Parathyroid adenoma (tissue), 2 donors: ENCODE data around the gene DEGS1.

Experiments used
- H2AFZ ChIP-seq: fragments of 300-600 bp; sonication (generic); one replicate; pipeline ENCODE4 v1.7.0; 2017; ENCODE audit warnings: antibody characterized with exemption, mild to moderate bottlenecking
- H3K27ac ChIP-seq: fragments of 300-600 bp; sonication (generic); one replicate; pipeline ENCODE4 v1.7.0; 2017
- H3K27me3 ChIP-seq: fragments of 300-600 bp; sonication (generic); one replicate; pipeline ENCODE4 v1.7.0; 2017; ENCODE audit warnings: low read length; ENCODE audit not compliant: control insufficient read depth, insufficient read depth
- H3K36me3 ChIP-seq: fragments of 300-600 bp; sonication (generic); one replicate; pipeline ENCODE4 v1.7.0; 2017; ENCODE audit warnings: low read length; ENCODE audit not compliant: control insufficient read depth, insufficient read depth
- H3K4me1 ChIP-seq: fragments of 300-600 bp; sonication (generic); one replicate; pipeline ENCODE4 v1.7.0; 2017; ENCODE audit warnings: control low read depth
- H3K4me2 ChIP-seq: fragments of 300-600 bp; sonication (generic); one replicate; pipeline ENCODE4 v1.7.0; 2017; ENCODE audit warnings: low read length
- H3K4me3 ChIP-seq: fragments of 300-600 bp; sonication (generic); one replicate; pipeline ENCODE4 v1.7.0; 2017; ENCODE audit warnings: low read depth, low read length
- H3K79me2 ChIP-seq: fragments of 300-600 bp; sonication (generic); one replicate; pipeline ENCODE4 v1.7.0; 2017; ENCODE audit warnings: control low read depth
- H3K9ac ChIP-seq: fragments of 300-600 bp; sonication (generic); one replicate; pipeline ENCODE4 v1.7.0; 2017; ENCODE audit warnings: mild to moderate bottlenecking
- H3K9me3 ChIP-seq: fragments of 300-600 bp; sonication (generic); one replicate; pipeline ENCODE4 v1.7.0; 2017; ENCODE audit warnings: low read length; ENCODE audit not compliant: control insufficient read depth
- TF ChIP-seq, protein P1 (sequence below): fragments of 300-600 bp; sonication (generic); IDR thresholded peaks from one replicate; pipeline ENCODE4 v1.7.0; 2017; ENCODE audit warnings: antibody characterized with exemption, mild to moderate bottlenecking
- donor health status: primary hyperparathyroidism.

DEGS1 gene

DNA sequence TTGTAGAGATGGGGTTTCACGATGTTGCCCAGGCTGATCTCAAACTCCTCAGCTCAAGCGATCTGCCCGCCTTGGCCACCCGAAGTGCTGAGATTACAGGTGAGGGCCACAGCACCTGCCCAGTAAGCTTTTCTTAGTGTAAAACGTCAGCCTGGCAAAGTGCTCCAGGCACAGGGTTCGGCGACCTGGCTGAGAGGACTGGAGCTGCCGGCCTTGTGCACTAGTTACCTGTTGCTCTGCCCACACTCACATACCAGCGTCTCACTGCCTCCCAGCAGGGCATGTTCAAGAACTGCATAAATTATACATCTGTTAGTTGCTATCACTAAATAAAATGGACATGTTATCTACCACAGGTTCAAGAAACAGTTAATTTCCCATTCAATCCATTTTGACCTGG lies 55.2 kb downstream of the DEGS1 start:
- Histone ChIP-seq H3K4me3 (no peak overlapping the region), H3K9me3 (no peaks in the 10 kb centered on the region), H3K36me3 (no peaks in the 10 kb centered on the region), H3K4me2 (no peak overlapping the region), H3K27me3 (no peaks in the 10 kb centered on the region), H3K9ac (no peak overlapping the region), H3K79me2 (no peaks in the 10 kb centered on the region), H3K27ac (no peak overlapping the region), H3K4me1 (no peaks in the 10 kb centered on the region), H2AFZ (no peak overlapping the region)
- TF ChIP-seq, protein P1, sequence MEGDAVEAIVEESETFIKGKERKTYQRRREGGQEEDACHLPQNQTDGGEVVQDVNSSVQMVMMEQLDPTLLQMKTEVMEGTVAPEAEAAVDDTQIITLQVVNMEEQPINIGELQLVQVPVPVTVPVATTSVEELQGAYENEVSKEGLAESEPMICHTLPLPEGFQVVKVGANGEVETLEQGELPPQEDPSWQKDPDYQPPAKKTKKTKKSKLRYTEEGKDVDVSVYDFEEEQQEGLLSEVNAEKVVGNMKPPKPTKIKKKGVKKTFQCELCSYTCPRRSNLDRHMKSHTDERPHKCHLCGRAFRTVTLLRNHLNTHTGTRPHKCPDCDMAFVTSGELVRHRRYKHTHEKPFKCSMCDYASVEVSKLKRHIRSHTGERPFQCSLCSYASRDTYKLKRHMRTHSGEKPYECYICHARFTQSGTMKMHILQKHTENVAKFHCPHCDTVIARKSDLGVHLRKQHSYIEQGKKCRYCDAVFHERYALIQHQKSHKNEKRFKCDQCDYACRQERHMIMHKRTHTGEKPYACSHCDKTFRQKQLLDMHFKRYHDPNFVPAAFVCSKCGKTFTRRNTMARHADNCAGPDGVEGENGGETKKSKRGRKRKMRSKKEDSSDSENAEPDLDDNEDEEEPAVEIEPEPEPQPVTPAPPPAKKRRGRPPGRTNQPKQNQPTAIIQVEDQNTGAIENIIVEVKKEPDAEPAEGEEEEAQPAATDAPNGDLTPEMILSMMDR: no peak

DNA sequence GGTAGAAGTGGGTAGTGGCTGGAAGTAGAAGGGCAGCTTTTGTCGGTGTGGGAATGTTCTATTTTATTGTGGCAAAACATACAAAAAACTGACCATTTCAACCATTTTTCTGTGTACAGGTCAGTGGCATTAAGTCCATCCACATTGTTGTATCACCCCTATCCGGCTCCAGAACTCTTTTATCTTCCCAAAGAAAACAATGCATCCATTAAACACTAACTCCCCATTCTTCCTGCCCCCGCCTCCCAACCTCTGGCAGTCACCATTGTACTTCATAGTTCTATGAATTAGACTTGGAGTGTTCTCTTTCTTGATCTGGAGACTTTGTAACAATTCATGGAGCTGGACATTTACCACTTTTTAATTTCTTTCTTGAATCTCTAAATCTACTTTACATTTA lies 55.7 kb downstream of the DEGS1 start:
- Histone ChIP-seq H2AFZ (no peak overlapping the region), H3K9me3 (no peaks in the 10 kb centered on the region), H3K27ac (no peak overlapping the region), H3K4me2 (no peak overlapping the region), H3K27me3 (no peaks in the 10 kb centered on the region), H3K4me3 (no peak overlapping the region), H3K79me2 (no peaks in the 10 kb centered on the region), H3K4me1 (no peaks in the 10 kb centered on the region), H3K9ac (no peak overlapping the region), H3K36me3 (no peaks in the 10 kb centered on the region)
- TF ChIP-seq, protein P1: no peak
